Measurements from ENCODE around the gene MID1IP1. TPM values are rescaled to one million over a fixed set of nuclear protein-coding genes. Genes with fewer than 3 reads are reported as not detected.

The MID1IP1 gene
- total and polyA plus RNA-seq, 2 of the 8 experiments (the other 6 are each of a cell fraction or from before 2014, with no cell fraction given) = 118 to 128 TPM

GRCh38 chrX:38760883-38761282, 40.4 kb upstream of the MID1IP1 start (continued):
- TF ChIP-seq CHD7 (IDR thresholded peaks at IDR 0.05; ENCODE audit: insufficient replicate concordance, low read length) = no peak
- no peak for TF ChIP-seq CEBPB (IDR thresholded peaks at IDR 0.05; ENCODE audit: low read depth, low read length)
- no peak for TF ChIP-seq CBX5 (IDR thresholded peaks at IDR 0.05; ENCODE audit: low read depth, low read length)
- no peak for TF ChIP-seq ATF3 (IDR thresholded peaks at IDR 0.05; ENCODE audit: insufficient read depth, low read depth, low read length)
